ENCODE results near the gene CC2D1B.

DNA sequence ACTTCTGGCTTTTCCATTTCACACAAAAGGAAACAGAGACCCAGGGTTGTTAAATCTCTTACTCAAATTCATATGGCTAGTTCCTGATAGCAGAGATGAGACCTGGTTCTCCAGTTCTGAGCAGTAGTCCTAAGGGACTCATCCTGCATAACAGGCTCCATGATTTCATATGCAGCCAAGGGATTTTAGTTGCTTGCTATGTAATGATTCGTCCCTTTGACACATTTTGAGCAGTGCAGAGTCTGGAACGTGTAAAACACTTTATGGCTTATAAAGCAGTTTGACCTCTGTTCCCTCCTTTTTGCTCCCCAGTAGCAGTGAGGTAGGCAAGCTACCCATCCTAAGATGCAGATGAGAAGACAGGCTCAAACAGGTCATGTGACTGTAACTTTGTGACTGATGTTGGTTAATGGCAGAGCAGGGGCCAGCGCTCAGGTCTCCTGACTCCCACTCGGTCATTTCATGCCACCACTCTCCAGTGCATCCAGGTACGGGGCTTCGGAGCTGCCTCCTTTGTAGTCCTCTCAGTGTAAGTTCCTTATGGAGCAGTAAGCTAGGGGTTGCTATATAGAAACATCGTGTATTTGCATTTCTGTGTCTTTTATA, 24.2 kb downstream of the CC2D1B start:
- TF ChIP-seq, protein P1, sequence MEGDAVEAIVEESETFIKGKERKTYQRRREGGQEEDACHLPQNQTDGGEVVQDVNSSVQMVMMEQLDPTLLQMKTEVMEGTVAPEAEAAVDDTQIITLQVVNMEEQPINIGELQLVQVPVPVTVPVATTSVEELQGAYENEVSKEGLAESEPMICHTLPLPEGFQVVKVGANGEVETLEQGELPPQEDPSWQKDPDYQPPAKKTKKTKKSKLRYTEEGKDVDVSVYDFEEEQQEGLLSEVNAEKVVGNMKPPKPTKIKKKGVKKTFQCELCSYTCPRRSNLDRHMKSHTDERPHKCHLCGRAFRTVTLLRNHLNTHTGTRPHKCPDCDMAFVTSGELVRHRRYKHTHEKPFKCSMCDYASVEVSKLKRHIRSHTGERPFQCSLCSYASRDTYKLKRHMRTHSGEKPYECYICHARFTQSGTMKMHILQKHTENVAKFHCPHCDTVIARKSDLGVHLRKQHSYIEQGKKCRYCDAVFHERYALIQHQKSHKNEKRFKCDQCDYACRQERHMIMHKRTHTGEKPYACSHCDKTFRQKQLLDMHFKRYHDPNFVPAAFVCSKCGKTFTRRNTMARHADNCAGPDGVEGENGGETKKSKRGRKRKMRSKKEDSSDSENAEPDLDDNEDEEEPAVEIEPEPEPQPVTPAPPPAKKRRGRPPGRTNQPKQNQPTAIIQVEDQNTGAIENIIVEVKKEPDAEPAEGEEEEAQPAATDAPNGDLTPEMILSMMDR (IDR thresholded peaks at IDR 0.05): no peak
- TF ChIP-seq, protein P2, sequence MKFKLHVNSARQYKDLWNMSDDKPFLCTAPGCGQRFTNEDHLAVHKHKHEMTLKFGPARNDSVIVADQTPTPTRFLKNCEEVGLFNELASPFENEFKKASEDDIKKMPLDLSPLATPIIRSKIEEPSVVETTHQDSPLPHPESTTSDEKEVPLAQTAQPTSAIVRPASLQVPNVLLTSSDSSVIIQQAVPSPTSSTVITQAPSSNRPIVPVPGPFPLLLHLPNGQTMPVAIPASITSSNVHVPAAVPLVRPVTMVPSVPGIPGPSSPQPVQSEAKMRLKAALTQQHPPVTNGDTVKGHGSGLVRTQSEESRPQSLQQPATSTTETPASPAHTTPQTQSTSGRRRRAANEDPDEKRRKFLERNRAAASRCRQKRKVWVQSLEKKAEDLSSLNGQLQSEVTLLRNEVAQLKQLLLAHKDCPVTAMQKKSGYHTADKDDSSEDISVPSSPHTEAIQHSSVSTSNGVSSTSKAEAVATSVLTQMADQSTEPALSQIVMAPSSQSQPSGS (CRISPR knock-in tag; IDR thresholded peaks at IDR 0.05; ENCODE audit: borderline replicate concordance, low read depth): no peak
- TF ChIP-seq NFYB (CRISPR knock-in tag; conservative IDR thresholded peaks at IDR 0.05; ENCODE audit: low read depth) (no peak), TCF7 (CRISPR knock-in tag; IDR thresholded peaks at IDR 0.05; ENCODE audit: low read depth) (no peak), CBFB (CRISPR knock-in tag; IDR thresholded peaks at IDR 0.05; ENCODE audit: low read depth) (no peak), CREM (CRISPR knock-in tag; IDR thresholded peaks at IDR 0.05) (no peak), ELF4 (CRISPR knock-in tag; IDR thresholded peaks at IDR 0.05; ENCODE audit: low read depth) (no peak)
- TF ChIP-seq, protein P3, sequence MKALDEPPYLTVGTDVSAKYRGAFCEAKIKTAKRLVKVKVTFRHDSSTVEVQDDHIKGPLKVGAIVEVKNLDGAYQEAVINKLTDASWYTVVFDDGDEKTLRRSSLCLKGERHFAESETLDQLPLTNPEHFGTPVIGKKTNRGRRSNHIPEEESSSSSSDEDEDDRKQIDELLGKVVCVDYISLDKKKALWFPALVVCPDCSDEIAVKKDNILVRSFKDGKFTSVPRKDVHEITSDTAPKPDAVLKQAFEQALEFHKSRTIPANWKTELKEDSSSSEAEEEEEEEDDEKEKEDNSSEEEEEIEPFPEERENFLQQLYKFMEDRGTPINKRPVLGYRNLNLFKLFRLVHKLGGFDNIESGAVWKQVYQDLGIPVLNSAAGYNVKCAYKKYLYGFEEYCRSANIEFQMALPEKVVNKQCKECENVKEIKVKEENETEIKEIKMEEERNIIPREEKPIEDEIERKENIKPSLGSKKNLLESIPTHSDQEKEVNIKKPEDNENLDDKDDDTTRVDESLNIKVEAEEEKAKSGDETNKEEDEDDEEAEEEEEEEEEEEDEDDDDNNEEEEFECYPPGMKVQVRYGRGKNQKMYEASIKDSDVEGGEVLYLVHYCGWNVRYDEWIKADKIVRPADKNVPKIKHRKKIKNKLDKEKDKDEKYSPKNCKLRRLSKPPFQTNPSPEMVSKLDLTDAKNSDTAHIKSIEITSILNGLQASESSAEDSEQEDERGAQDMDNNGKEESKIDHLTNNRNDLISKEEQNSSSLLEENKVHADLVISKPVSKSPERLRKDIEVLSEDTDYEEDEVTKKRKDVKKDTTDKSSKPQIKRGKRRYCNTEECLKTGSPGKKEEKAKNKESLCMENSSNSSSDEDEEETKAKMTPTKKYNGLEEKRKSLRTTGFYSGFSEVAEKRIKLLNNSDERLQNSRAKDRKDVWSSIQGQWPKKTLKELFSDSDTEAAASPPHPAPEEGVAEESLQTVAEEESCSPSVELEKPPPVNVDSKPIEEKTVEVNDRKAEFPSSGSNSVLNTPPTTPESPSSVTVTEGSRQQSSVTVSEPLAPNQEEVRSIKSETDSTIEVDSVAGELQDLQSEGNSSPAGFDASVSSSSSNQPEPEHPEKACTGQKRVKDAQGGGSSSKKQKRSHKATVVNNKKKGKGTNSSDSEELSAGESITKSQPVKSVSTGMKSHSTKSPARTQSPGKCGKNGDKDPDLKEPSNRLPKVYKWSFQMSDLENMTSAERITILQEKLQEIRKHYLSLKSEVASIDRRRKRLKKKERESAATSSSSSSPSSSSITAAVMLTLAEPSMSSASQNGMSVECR (CRISPR knock-in tag; IDR thresholded peaks at IDR 0.05; ENCODE audit: borderline replicate concordance): no peak

All from WTC11 (cell line).